IMR-90 (cell line): ENCODE results near the gene PEX26. TPM values are rescaled to one million over a fixed set of nuclear protein-coding genes. Genes with fewer than 3 reads are reported as not detected.

Experiments
- ATAC-seq: fragments of 200-7000 bp; cut with Tn5 transposase; 2 replicates; pipeline ENCODE4 v1.9.1; 2020; ENCODE audit warnings: low read depth, mild to moderate bottlenecking, moderate library complexity
- BruUV-seq: library from RNA; stranded (reverse); fragments of 400-500 nt; replicated peaks from 2 replicates; lab custom pipeline; 2021; lab: Mats Ljungman, UMichigan
- CTCF ChIA-PET: fragments of 300-600 bp; formaldehyde crosslinking; extraction: SDS; loops from one replicate; lab custom pipeline; 2021; ENCODE audit warnings: antibody characterized with exemption; lab: Yijun Ruan, JAX
- POLR2A ChIA-PET: fragments of 300-600 bp; sonication (Branson Sonifier 250); formaldehyde crosslinking; loops from one replicate; lab custom pipeline; 2022; ENCODE audit warnings: antibody characterized with exemption; ENCODE audit not compliant: unreplicated experiment; lab: Charles Lee
- DNase-seq: peaks from one replicate; pipeline ENCODE4 v3.0.0; 2013
- H2AFZ ChIP-seq: replicated peaks from 2 replicates; pipeline ENCODE3; 2013; ENCODE audit warnings: low read length, mild to moderate bottlenecking; ENCODE audit not compliant: poor library complexity
- H2AK5ac ChIP-seq: 2 replicates; pipeline ENCODE4 v1.6.1; 2013; ENCODE audit warnings: low read depth, low read length, inconsistent platforms
- H2AK9ac ChIP-seq: replicated peaks from 2 replicates; pipeline ENCODE3; 2013; ENCODE audit warnings: mild to moderate bottlenecking, low read depth, low read length, moderate library complexity; ENCODE audit not compliant: poor library complexity
- H2BK120ac ChIP-seq: 2 replicates; pipeline ENCODE4 v1.6.1; 2013; ENCODE audit warnings: low read depth, low read length, inconsistent platforms
- H2BK15ac ChIP-seq: 3 replicates; pipeline ENCODE4 v1.6.1; 2013; ENCODE audit warnings: low read depth, low read length, inconsistent platforms
- H2BK20ac ChIP-seq: 2 replicates; pipeline ENCODE4 v1.6.1; 2013; ENCODE audit warnings: low read depth, mild to moderate bottlenecking, inconsistent platforms, low read length, moderate library complexity
- H2BK5ac ChIP-seq: 2 replicates; pipeline ENCODE4 v1.6.1; 2013; ENCODE audit warnings: mild to moderate bottlenecking, low read depth, low read length, inconsistent platforms; ENCODE audit not compliant: poor library complexity, severe bottlenecking
- H3K14ac ChIP-seq: replicated peaks from 2 replicates; pipeline ENCODE4 v1.6.1; 2013; ENCODE audit warnings: low read depth, low read length, inconsistent platforms
- H3K18ac ChIP-seq: 2 replicates; pipeline ENCODE4 v1.6.1; 2013; ENCODE audit warnings: low read depth, low read length, control low read depth
- H3K23ac ChIP-seq: 2 replicates; pipeline ENCODE4 v1.6.1; 2013; ENCODE audit warnings: low read depth, low read length, inconsistent platforms
- H3K27ac ChIP-seq: 2 replicates; pipeline ENCODE4 v1.5.1; 2013; ENCODE audit warnings: mild to moderate bottlenecking, control low read depth, low read length; ENCODE audit not compliant: insufficient read depth
- H3K27me3 ChIP-seq: 2 replicates; pipeline ENCODE4 v1.6.1; 2013; ENCODE audit warnings: low read length; ENCODE audit not compliant: control insufficient read depth, insufficient read depth
- H3K36me3 ChIP-seq: 2 replicates; pipeline ENCODE4 v1.6.1; 2013; ENCODE audit warnings: low read length, mixed read lengths; ENCODE audit not compliant: control insufficient read depth, insufficient read depth
- H3K4ac ChIP-seq: 2 replicates; pipeline ENCODE4 v1.6.1; 2013; ENCODE audit warnings: low read depth, low read length, inconsistent platforms
- H3K4me1 ChIP-seq: 2 replicates; pipeline ENCODE4 v1.6.1; 2013; ENCODE audit warnings: low read length, mixed read lengths; ENCODE audit not compliant: control insufficient read depth, insufficient read depth
- H3K4me2 ChIP-seq: 2 replicates; pipeline ENCODE4 v1.6.1; 2013; ENCODE audit warnings: low read depth, mild to moderate bottlenecking, control low read depth, low read length, moderate library complexity
- H3K4me3 ChIP-seq: 2 replicates; pipeline ENCODE4 v1.5.1; 2013; ENCODE audit warnings: low read depth, mild to moderate bottlenecking, control low read depth, low read length, moderate library complexity; ENCODE audit not compliant: insufficient read depth
- H3K56ac ChIP-seq: 2 replicates; pipeline ENCODE4 v1.6.1; 2013; ENCODE audit warnings: low read length, inconsistent platforms; ENCODE audit not compliant: insufficient read depth; ENCODE audit errors: extremely low read depth
- H3K79me1 ChIP-seq, 2 experiments: 2 replicates each; pipeline ENCODE4 v1.6.1; 2013; ENCODE audit warnings: low read length in 2 of 2, inconsistent platforms in 1 of 2, low read depth in 1 of 2
- H3K9ac ChIP-seq: 2 replicates; pipeline ENCODE4 v1.6.1; 2013; ENCODE audit warnings: low read depth, low read length, control low read depth
- H3K9me1 ChIP-seq: 2 replicates; pipeline ENCODE4 v1.6.1; 2013; ENCODE audit warnings: low read length, inconsistent platforms; ENCODE audit not compliant: insufficient read depth
- H3K9me3 ChIP-seq: 2 replicates; pipeline ENCODE4 v1.6.1; 2013; ENCODE audit warnings: low read length; ENCODE audit not compliant: control insufficient read depth, insufficient read depth
- H4K20me1 ChIP-seq: 2 replicates; pipeline ENCODE4 v1.6.1; 2013; ENCODE audit warnings: low read length, inconsistent platforms; ENCODE audit not compliant: insufficient read depth
- H4K5ac ChIP-seq: 2 replicates; pipeline ENCODE4 v1.6.1; 2013; ENCODE audit warnings: mild to moderate bottlenecking, low read depth, low read length, control low read depth
- H4K8ac ChIP-seq, 2 experiments: 2 replicates each; pipeline ENCODE4 v1.6.1; 2013; ENCODE audit warnings: low read depth in 2 of 2, low read length in 2 of 2, control low read depth in 1 of 2, inconsistent platforms in 1 of 2
- H4K91ac ChIP-seq: 2 replicates; pipeline ENCODE4 v1.6.1; 2013; ENCODE audit warnings: low read depth, low read length, inconsistent platforms; ENCODE audit not compliant: insufficient read depth
- CEBPB ChIP-seq: IDR thresholded peaks from 2 replicates; pipeline ENCODE4 v1.6.1; 2012; ENCODE audit warnings: low read depth, low read length, improper control_type of control experiment
- CHD1 ChIP-seq: IDR thresholded peaks from 2 replicates; pipeline ENCODE4 v1.6.1; 2012; ENCODE audit warnings: low read depth, low read length, improper control_type of control experiment
- CTCF ChIP-seq: conservative IDR thresholded peaks from 2 replicates; pipeline ENCODE4 v1.5.1; 2012; ENCODE audit warnings: mild to moderate bottlenecking, low read depth, low read length, improper control_type of control experiment
- ELK1 ChIP-seq: fragments of 150-350 bp; IDR thresholded peaks from 2 replicates; pipeline ENCODE4 v1.6.1; 2016; ENCODE audit warnings: low read depth, mild to moderate bottlenecking, low read length, moderate library complexity, borderline replicate concordance
- FOS ChIP-seq: fragments of 150-350 bp; IDR thresholded peaks from 2 replicates; pipeline ENCODE4 v1.6.1; 2016; ENCODE audit warnings: low read depth, low read length
- MAFK ChIP-seq: IDR thresholded peaks from 2 replicates; pipeline ENCODE4 v1.6.1; 2012; ENCODE audit warnings: low read depth, low read length, improper control_type of control experiment
- MXI1 ChIP-seq: IDR thresholded peaks from 2 replicates; pipeline ENCODE4 v1.6.1; 2012; ENCODE audit warnings: low read depth, mild to moderate bottlenecking, low read length, moderate library complexity, borderline replicate concordance
- POLR2A ChIP-seq: IDR thresholded peaks from 2 replicates; pipeline ENCODE4 v1.6.1; 2012; ENCODE audit warnings: mild to moderate bottlenecking, low read depth, low read length
- RAD21 ChIP-seq: IDR thresholded peaks from 2 replicates; pipeline ENCODE4 v1.6.1; 2012; ENCODE audit warnings: low read length, improper control_type of control experiment
- RCOR1 ChIP-seq: IDR thresholded peaks from 2 replicates; pipeline ENCODE4 v1.6.1; 2012; ENCODE audit warnings: mild to moderate bottlenecking, low read length, improper control_type of control experiment; ENCODE audit not compliant: insufficient replicate concordance
- SMC3 ChIP-seq: fragments of 150-350 bp; IDR thresholded peaks from 2 replicates; pipeline ENCODE4 v1.6.1; 2016; ENCODE audit warnings: low read depth, mild to moderate bottlenecking, antibody characterized with exemption, low read length, moderate library complexity
- WGBS, 2 experiments: methylation state at CpG; one replicate each; pipeline versions ENCODE4 v1.1.5 to v1.1.7; 2013; ENCODE audit warnings: missing lambda C conversion rate in 2 of 2; ENCODE audit not compliant: insufficient read length in 1 of 2; ENCODE audit errors: extremely low coverage in 2 of 2; 5-methylcytosine and 5-hydroxymethylcytosine counted together
- dilution Hi-C: fragments of 300-500 bp; cut with HindIII; formaldehyde crosslinking; loops from one replicate; pipeline ENCODE4 v1.14.3; 2018; ENCODE audit warnings: low sequenced_read_pairs; ENCODE audit not compliant: unreplicated experiment
- in situ Hi-C: fragments of 300-500 bp; cut with MboI; formaldehyde crosslinking; loops from 3 replicates; pipeline ENCODE4 v1.14.3; 2019; ENCODE audit warnings: low sequenced_read_pairs, inconsistent platforms, mixed read lengths
- intact Hi-C: fragments of 100-400 bp; cut with micrococcal nuclease; formaldehyde crosslinking; loops from 2 replicates; pipeline ENCODE4 v1.10.0; 2022
- polyA plus RNA-seq, 3 experiments: library from polyadenylated mRNA; depleted of rRNA; stranded (reverse); fragments of >200 nt; gene quantifications; 2 replicates each; pipeline ENCODE4 v1.2.3, GENCODE V29; 2012; ENCODE audit warnings: low replicate concordance in 1 of 3
- total RNA-seq: library from RNA; depleted of rRNA; stranded (reverse); fragments of >200 nt; gene quantifications from 2 replicates; pipeline ENCODE4 v1.2.3, GENCODE V29; 2012

The PEX26 gene
- total and polyA plus RNA-seq, 2 of the 4 experiments (the other 2 are of a cell fraction) = 12.2 to 18.5 TPM

- ChIA-PET CTCF (interaction anchor here (0.6 kb wide), 1 partner anchor 48 kb away, joined by 3 read pairs; no protein-coding TSS in a partner anchor), POLR2A (no interaction called here)
- TF ChIP-seq RAD21 (no peak), SMC3 (no peak), POLR2A (no peak), ELK1 (no peak), MXI1 (no peak), CHD1 (no peak), FOS (no peak), CTCF (no peak), CEBPB (no peak), MAFK (no peak), RCOR1 (no peak)
- H4K91ac ChIP-seq = no peak overlapping the region
- H3K56ac ChIP-seq = no peak overlapping the region
- no peaks in the 10 kb centered on the region for H4K20me1 ChIP-seq
- no peaks in the 10 kb centered on the region for H3K9me3 ChIP-seq
- H3K4me1 ChIP-seq = peaks cover 3% of the 10 kb centered on the region; the same call in 1 of the 2 replicates
- dilution Hi-C loops (no loop called here), intact Hi-C loops (loop anchor here (5.0 kb wide), 1 partner anchor 55 kb away; no protein-coding TSS in a partner anchor), in situ Hi-C loops (no loop called here)
- H2BK120ac ChIP-seq = no peak overlapping the region
- H3K27ac ChIP-seq = no peak overlapping the region
- no peak overlapping the region for H3K9ac ChIP-seq
- no peak overlapping the region for H2BK5ac ChIP-seq
- peak overlapping the region; percentile 71 for H2AK9ac ChIP-seq
- no peak overlapping the region for H3K18ac ChIP-seq
- peak overlapping the region; percentile 28 for H2AFZ ChIP-seq
- H3K27me3 ChIP-seq = no peaks in the 10 kb centered on the region
- no peak overlapping the region for H4K5ac ChIP-seq
- DNase-seq = no peak
- BruUV-seq = no TSS peak
- WGBS, 2 experiments = no CpG with 5 or more reads among the region's 5 CpGs
- H3K14ac ChIP-seq = no peak overlapping the region
- H2BK20ac ChIP-seq = no peak overlapping the region
- H3K4ac ChIP-seq = no peak overlapping the region
- no peak overlapping the region; the same call in 1 of the 2 replicates for H2AK5ac ChIP-seq
- H3K79me1 ChIP-seq = peaks cover 3 to 4% of the 10 kb centered on the region in 2 experiments; a peak in 1 of 4 replicates
- H3K4me2 ChIP-seq = no peak overlapping the region
- H4K8ac ChIP-seq = no peak overlapping the region
- no peak for ATAC-seq
- no peak overlapping the region for H3K4me3 ChIP-seq
- no peaks in the 10 kb centered on the region for H3K36me3 ChIP-seq
- H2BK15ac ChIP-seq = no peak overlapping the region
- H3K9me1 ChIP-seq = 0 out of 2 replicates have a peak, but pooled peaks cover 2% of the 10 kb centered on the region
- no peak overlapping the region for H3K23ac ChIP-seq
These were observed 70.0 kb downstream of the PEX26 start for GRCh38 chr22:18147791-18148190.
